Measurements from ENCODE around the gene PNLDC1. TPM values are rescaled to one million over a fixed set of nuclear protein-coding genes. Genes with fewer than 3 reads are reported as not detected.
A peak's percentile ranks its signal among the peaks of the same experiment; 100 is the strongest.
"Not testable (repeated sequence)": the region's sequence is repeated elsewhere in the genome, so short reads cannot be mapped to it uniquely, and the experiment has no call there.

Gene PNLDC1
- polyA plus RNA-seq, 10 donors = 0.08 to 1.1 (median 0.37) TPM

- no peak for DNase-seq
Measured at GRCh38 chr6:159844737-159845645, 44.9 kb downstream of the PNLDC1 start.

DNA sequence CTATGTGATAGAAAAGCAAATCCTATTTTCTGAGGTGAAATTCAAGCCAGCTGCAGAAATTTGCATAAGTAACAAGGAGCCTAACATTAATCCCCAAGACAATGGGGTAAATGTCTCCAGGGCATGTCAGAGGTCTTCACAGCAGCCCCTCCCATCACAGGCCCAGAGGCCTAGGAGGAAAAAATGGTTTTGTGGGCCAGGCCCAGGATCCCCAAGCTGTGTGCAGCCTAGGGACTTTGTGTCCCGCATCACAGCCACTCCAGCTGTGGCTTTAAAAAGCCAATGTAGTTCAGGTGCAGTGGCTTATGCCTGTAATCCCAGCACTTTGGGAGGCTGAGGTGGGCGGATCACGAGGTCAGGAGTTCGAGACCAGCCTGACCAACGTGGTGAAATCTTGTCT, 48.5 kb downstream of the PNLDC1 start:
- DNase-seq = not testable (repeated sequence)

- DNase-seq = not testable (repeated sequence)
Measured at GRCh38 chr6:159849851-159850250, 49.8 kb downstream of the PNLDC1 start.

DNA sequence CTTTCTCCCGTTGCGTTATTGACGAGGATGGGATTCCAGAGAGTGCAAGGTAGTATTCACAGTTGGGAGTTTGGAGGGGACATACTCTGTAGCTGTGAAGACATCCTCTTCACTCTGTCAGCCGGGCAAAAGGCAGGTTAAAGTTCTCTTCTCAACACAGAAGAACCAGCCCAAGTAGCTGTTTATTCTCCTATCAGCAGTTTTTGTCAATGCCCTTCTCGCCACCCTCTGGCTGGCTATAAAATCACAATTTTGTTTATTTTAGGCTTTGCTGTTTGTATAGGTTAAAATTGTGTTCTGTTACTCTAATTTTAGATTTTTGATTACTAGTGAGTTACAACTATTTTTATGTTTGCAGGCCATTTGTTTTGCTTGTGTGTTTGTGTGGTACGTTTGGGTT, 52.8 kb downstream of the PNLDC1 start:
- no peak for DNase-seq

GRCh38 chr6:159853754-159854153, 53.7 kb downstream of the PNLDC1 start:
- peak in 2 of 3 donors; percentile 32 to 56 for DNase-seq

GRCh38 chr6:159854959-159855358, 54.9 kb downstream of the PNLDC1 start:
- no peak for DNase-seq

- no peak for DNase-seq
Measured at GRCh38 chr6:159858259-159858658, 58.2 kb downstream of the PNLDC1 start.

DNA sequence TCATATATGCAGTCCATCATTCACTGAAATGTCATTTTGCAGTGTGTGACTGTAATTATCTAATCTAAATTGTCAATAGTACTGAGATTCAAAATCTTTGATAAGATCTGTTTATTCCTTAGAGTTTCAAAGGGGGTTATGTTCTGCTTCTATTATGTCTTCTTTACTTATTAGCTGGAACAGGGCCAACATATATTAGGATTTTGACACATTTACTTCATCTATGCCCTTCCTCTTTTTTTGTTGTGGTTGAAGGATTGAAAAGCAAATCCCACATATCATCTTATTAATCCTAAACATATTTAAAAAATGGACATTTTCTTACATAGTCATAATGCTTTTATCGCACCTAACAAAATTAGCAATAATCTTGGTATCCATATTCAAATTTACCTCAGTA, 60.4 kb downstream of the PNLDC1 start:
- no peak for DNase-seq

- DNase-seq = no peak
Measured at GRCh38 chr6:159862103-159862502, 62.0 kb downstream of the PNLDC1 start.

- DNase-seq = peak; percentile 58 to 85 (median 76)
Measured at GRCh38 chr6:159863341-159863740, 63.3 kb downstream of the PNLDC1 start.

DNA sequence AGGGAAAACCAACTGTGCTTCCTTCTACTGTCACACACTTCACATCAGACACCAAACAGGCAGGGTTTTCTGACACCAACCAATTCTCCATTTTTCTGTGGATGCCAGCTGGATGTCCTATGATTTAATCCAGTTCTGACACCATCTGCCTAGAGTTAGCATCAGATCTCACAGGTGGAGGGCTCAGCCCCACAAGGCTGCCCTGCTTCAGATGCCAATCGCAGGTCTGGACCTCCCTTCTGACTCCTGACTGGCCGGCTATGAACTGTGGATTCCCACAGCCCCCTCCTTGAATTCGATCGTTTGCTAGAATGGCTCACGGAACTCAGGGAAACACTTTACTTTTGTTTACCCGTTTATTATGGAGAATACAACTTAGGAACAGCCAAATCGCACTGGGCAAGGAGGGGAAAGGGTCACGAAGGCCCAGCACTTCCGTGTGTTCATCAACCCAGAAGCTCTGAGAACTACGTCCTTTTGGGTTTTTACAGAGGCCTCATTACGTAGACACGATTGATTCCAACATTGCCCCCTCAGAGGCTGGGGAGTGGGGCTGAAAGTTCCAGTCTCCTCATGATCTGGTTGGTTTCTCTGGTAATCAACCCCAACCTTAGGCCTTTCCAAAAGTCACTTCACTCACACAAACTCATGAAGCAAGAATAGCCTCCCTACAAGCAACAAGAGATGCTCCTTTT, 65.3 kb downstream of the PNLDC1 start:
- no peak for DNase-seq

DNA sequence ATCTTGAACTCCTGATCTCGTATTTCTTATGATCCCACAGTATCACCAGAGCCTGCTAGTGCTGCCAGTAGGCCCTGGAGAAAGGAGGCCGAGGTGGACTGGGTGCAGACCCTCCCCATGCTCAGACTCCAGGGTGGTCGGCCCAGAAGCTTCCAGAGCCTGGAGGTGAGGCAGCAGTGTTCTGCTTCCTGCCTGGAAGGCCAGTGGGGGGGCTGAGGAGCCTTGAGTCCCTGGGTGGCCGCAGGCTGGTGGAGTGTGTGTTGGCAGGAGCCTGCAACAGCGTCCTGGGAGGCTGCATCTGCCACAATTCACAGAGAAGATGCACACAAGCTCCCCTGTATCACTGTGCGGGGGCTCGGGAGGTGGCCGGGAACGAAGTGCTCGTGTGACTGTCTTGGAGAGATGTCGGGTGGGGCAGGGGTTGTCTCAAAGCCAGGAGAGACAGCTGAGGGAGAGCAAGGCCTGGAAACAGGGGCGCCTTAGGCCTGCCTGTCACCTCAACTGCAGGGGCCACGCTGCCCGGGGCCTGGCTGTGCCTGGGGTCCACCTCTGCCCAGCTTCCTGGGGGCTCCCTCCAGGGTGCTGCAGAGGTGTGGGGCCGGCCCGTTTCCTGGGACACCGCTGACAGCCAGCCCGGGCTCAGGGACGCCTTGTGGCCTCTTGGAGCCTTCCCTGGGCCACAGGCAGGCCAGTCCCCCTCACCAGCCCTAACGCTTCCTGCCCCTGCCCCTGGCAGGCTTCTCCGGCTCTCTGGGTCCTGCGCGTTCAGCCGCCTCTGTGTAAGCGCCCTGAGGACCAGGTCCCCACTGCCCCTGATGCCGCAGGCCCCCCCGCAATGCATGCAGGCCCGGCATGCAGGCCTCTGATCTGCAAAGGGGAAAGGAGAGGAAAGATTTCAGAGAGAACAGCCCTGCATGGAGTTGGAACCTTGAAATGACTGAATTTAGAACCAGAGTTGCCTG, 66.5 kb downstream of the PNLDC1 start:
- DNase-seq = no peak

Other genes with a start within 250 kb of the PNLDC1 start
- 100 to 1,000 TPM in 4 of 10 donors, 10 to 100 TPM in 6; 69.8 to 107 (median 98.1) TPM for gene SOD2, start 107.0 kb upstream of the PNLDC1 start, polyA plus RNA-seq (ENCODE audit: insufficient read length in 10 of 10)
- 10 to 100 TPM; 61.7 to 91.7 (median 78.9) TPM for gene WTAP, start 72.8 kb upstream of the PNLDC1 start, polyA plus RNA-seq (ENCODE audit: insufficient read length in 10 of 10)
- 10 to 100 TPM; 13.1 to 32.0 (median 19.0) TPM for gene ACAT2, start 38.2 kb upstream of the PNLDC1 start, polyA plus RNA-seq (ENCODE audit: insufficient read length in 10 of 10)
- gene TCP1, start 10.7 kb upstream of the PNLDC1 start, polyA plus RNA-seq (ENCODE audit: insufficient read length in 10 of 10) = 100 to 1,000 TPM; 187 to 246 (median 216) TPM
- gene MRPL18, start 9.8 kb upstream of the PNLDC1 start, polyA plus RNA-seq (ENCODE audit: insufficient read length in 10 of 10) = 10 to 100 TPM; 59.0 to 76.1 (median 68.8) TPM
- gene MAS1, start 90.7 kb downstream of the PNLDC1 start, polyA plus RNA-seq (ENCODE audit: insufficient read length in 10 of 10) = under 1 TPM; 0.06 to 0.55 (median 0.29) TPM
- gene IGF2R, start 168.8 kb downstream of the PNLDC1 start, polyA plus RNA-seq (ENCODE audit: insufficient read length in 10 of 10) = 100 to 1,000 TPM; 114 to 143 (median 129) TPM